Naive B cell (primary cell): ENCODE data around the gene DDAH1. TPM values are rescaled to one million over a fixed set of nuclear protein-coding genes. Genes with fewer than 3 reads are reported as not detected.
A peak's percentile ranks its signal among the peaks of the same experiment; 100 is the strongest.

ENCODE experiments used
- ATAC-seq, 2 donors: fragments of 150-1000 bp; cut with Tn5 transposase; 2 replicates each; pipeline ENCODE4 v1.10.0; 2021; ENCODE audit warnings: low read depth in 2 of 2, mild to moderate bottlenecking in 2 of 2, moderate library complexity in 2 of 2
- DNase-seq: peaks from one replicate; pipeline ENCODE4 v3.0.0; 2022
- H3K27ac Mint-ChIP-seq, 6 donors: one replicate each; pipeline ENCODE4 v1.8.0; 2020 to 2022; ENCODE audit warnings: mild to moderate bottlenecking in 6 of 6, mixed read lengths in 6 of 6, moderate library complexity in 5 of 6, inconsistent platforms in 2 of 6
- H3K27me3 Mint-ChIP-seq, 3 donors: one replicate each; pipeline ENCODE4 v1.8.0; 2021 to 2022; ENCODE audit warnings: mixed read lengths in 3 of 3, mild to moderate bottlenecking in 1 of 3
- H3K36me3 Mint-ChIP-seq, 2 donors: one replicate each; pipeline ENCODE4 v1.8.0; 2020 to 2022; ENCODE audit warnings: mixed read lengths in 2 of 2, inconsistent platforms in 1 of 2, mild to moderate bottlenecking in 1 of 2
- H3K4me1 Mint-ChIP-seq, 3 donors: one replicate each; pipeline ENCODE4 v1.8.0; 2020 to 2022; ENCODE audit warnings: mixed read lengths in 3 of 3, inconsistent platforms in 1 of 3, mild to moderate bottlenecking in 1 of 3, moderate library complexity in 1 of 3
- H3K4me3 Mint-ChIP-seq, 8 donors: one replicate each; pipeline ENCODE4 v1.8.0; 2020 to 2022; ENCODE audit warnings: mild to moderate bottlenecking in 8 of 8, mixed read lengths in 8 of 8, moderate library complexity in 8 of 8, inconsistent platforms in 2 of 8
- H3K9me3 Mint-ChIP-seq, 7 donors: one replicate each; pipeline ENCODE4 v1.8.0; 2020 to 2022; ENCODE audit warnings: mixed read lengths in 7 of 7, mild to moderate bottlenecking in 5 of 7, inconsistent platforms in 2 of 7, moderate library complexity in 1 of 7
- polyA plus RNA-seq, 6 donors: library from polyadenylated mRNA; unstranded; fragments of 300-500 nt; fragmentation: Illumina TruSeq; gene quantifications; one replicate each; pipeline ENCODE4 v1.2.3, GENCODE V29; 2021; ENCODE audit warnings: low read depth in 6 of 6

Gene DDAH1
- polyA plus RNA-seq, 6 donors from 2014 or later: 0.07 to 0.40 (median 0.18) TPM; not detected in 2

DNA sequence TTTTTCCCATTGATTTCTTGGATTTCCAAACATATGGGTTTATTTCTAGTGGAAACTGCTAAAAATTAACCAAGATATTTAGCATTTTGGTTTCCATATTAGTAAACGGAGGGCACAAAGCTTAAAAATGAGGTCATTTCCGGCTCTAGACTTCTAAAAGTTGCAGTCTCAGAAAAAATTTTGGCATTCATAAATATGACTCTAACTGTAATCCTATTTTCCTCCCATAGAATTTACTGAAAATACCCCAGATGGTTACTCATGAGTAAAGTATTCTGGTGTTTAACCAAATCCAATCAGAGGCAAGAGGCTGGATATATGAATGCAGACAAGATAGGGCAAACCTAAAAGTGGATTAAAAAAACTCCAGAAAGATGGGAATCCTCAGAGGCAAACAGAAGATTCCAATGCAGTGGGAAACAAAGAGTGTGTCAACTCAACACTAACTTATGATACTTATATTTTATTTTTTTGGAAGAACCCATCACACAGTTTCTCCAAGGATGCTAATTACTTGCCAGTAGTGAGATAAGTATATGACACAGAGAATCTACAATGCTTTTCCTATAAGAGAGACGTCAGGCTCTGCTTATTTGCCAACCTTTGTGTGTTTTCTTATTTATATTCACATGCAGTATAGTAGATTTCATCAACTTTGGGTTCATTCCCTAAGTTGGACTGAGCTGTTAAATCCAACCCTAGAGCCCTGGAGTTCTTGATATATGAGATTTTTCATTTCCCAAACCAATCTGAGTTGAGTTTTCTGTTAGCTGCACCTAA lies 98.4 kb downstream of the DDAH1 start:
- DNase-seq: no peak
- ATAC-seq: no peak
- H3K4me1 Mint-ChIP-seq: peaks cover 0 to 5% (median 0%) of the 10 kb centered on the region in 3 donors
- no peaks in the 10 kb centered on the region for H3K9me3 Mint-ChIP-seq
- H3K27ac Mint-ChIP-seq: no peak overlapping the region
- H3K27me3 Mint-ChIP-seq: peaks cover 0 to 3% (median 0%) of the 10 kb centered on the region in 3 donors
- peaks cover 0 to 11% of the 10 kb centered on the region in 2 donors for H3K36me3 Mint-ChIP-seq
- no peak overlapping the region for H3K4me3 Mint-ChIP-seq

DNA sequence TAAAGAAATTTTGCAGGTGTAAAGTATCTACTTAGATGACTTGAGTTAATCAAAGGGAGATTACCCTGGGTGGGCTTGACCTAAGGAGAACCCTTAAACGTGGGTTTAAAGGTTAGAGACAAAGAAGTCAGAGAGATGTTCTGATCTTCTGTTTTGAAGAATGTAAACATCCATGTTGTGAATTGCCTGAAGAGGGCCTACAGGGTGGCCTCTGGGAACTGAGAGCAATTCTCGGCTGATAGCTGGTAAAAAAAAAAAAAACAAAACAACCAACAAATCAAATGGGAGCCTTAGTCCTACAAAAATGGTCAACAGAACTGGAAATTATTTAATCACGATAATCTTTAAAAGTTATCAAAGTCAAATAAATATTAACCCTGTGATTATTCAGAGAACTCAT lies 99.1 kb downstream of the DDAH1 start:
- DNase-seq: no peak
- no peak overlapping the region for H3K27ac Mint-ChIP-seq
- H3K4me1 Mint-ChIP-seq: peaks cover 0 to 5% (median 0%) of the 10 kb centered on the region in 3 donors
- H3K36me3 Mint-ChIP-seq: peaks cover 0 to 11% of the 10 kb centered on the region in 2 donors
- H3K9me3 Mint-ChIP-seq: no peaks in the 10 kb centered on the region
- no peak for ATAC-seq
- H3K4me3 Mint-ChIP-seq: no peak overlapping the region
- peaks cover 0 to 3% (median 0%) of the 10 kb centered on the region in 3 donors for H3K27me3 Mint-ChIP-seq

DNA sequence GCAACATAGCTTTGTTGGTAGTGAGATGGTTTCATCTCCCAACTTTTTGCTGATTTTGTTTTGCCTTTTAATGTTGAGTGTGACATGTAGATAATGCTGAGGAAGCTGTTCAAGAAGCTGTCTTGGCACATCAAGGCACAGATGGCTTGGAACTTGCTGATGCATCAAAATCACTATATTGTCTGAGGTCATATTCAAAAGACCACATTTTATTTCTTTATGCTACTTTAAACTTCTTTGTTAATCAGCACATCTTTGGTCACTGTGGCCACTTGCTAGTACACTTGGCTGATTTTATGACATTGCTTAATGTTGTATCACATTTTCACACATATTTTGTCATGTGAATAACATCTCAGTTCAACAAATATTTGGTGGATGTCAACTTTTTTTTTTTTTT lies 101.4 kb downstream of the DDAH1 start:
- Mint-ChIP-seq H3K9me3 (no peaks in the 10 kb centered on the region), H3K27ac (no peak overlapping the region), H3K4me1 (no peaks in the 10 kb centered on the region), H3K27me3 (peaks cover 0 to 3% (median 0%) of the 10 kb centered on the region in 3 donors), H3K36me3 (peaks cover 0 to 4% of the 10 kb centered on the region in 2 donors), H3K4me3 (no peak overlapping the region)
- ATAC-seq: no peak
- DNase-seq: no peak

DNA sequence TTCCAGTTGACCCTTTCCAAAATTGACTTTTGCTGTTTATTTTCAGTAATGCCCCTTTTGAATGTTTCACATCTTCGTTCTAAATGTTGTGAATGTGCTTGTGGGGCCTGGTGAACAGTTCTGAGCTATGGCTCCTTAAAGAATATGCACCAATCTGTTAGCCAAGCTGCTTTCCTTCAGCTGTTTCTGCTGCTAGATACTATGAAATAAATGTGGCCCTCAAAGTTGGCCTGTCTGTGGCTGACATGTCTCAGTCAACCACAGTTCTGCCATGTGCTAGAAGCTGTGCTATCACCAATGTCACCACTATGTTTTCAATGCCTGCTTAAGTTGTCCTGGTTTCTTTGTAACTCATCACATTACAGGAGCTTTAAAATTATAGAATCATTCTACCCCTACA lies 101.9 kb downstream of the DDAH1 start:
- no peak overlapping the region for H3K27ac Mint-ChIP-seq
- ATAC-seq: no peak
- H3K27me3 Mint-ChIP-seq: peaks cover 0 to 3% (median 0%) of the 10 kb centered on the region in 3 donors
- H3K9me3 Mint-ChIP-seq: no peaks in the 10 kb centered on the region
- no peak for DNase-seq
- H3K36me3 Mint-ChIP-seq: peaks cover 0 to 4% of the 10 kb centered on the region in 2 donors
- no peaks in the 10 kb centered on the region for H3K4me1 Mint-ChIP-seq
- H3K4me3 Mint-ChIP-seq: no peak overlapping the region

DNA sequence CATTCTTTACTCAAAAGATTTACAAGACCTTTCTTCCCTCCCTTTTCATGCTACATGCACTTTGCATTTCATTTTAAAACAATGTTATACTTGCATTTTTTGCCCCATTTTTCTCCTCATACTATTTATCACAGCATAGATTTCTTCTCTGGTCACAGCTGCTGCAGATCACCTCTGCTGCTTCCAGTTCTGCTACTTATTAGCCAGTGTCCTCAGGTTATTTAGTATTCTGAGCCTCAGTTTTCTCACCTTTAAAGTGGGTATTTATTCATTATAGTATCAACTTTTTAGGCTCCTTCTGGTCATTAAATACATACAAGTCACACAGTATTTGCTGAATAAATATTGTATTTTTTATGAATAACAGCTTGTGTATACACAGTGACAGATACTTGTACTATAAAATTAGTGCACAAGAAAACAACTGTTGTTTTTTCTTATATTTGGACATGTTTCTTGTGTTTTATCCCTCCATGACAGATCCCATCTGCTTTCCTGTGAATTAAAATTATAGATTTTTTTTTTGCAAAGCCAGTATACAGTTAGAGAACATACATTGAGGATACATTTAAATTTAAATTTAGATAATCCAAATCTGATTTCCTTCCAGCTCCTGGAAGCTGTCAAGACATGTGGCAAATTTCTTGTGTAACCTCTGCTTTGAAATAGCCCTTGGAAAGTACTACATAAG lies 103.2 kb downstream of the DDAH1 start:
- Mint-ChIP-seq H3K4me1 (no peaks in the 10 kb centered on the region), H3K27me3 (peaks cover 0 to 3% (median 0%) of the 10 kb centered on the region in 3 donors), H3K9me3 (no peaks in the 10 kb centered on the region), H3K36me3 (peaks cover 0 to 4% of the 10 kb centered on the region in 2 donors), H3K4me3 (no peak overlapping the region), H3K27ac (no peak overlapping the region)
- DNase-seq (no peak), ATAC-seq (no peak)

DNA sequence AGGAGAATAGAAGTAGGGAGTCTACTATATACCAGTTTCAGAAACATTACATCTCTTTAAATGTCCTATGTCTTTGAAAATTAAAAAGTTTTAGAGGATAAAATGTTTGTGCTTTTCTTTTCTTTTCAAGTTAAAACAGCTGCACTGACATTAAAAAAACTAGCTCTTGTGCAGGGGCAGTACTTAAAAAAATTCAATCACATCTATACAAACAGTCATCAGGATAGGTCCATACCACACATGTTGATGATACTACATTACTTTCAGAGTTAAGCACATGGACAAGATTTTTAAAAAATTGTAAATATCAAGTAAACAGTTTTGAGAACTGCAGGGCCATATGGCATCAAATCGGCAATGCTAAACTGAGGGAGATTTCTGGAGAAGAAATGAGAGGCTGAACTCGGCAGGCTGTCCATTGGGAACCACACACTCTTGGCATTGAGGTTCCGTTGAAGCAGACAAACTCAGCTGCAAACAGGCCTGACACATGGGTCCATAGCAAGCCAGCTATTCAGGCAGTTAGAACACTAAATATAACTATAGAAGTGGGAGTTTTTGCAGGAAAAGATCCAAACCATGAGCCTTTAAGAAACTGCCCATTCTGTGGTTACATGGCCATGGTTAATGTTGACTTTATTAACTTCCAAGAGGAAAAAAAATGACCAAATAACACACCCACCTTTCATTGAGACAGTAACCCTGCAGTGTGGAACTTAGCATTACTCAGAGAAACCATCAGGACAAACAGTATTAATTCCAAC lies 104.0 kb downstream of the DDAH1 start:
- H3K36me3 Mint-ChIP-seq: peaks cover 0 to 4% of the 10 kb centered on the region in 2 donors
- peak overlapping the region in 1 of 8 donors; percentile 14 for H3K4me3 Mint-ChIP-seq
- H3K27me3 Mint-ChIP-seq: peaks cover 0 to 3% (median 0%) of the 10 kb centered on the region in 3 donors
- ATAC-seq (no peak), DNase-seq (no peak)
- no peak overlapping the region for H3K27ac Mint-ChIP-seq
- H3K4me1 Mint-ChIP-seq: no peaks in the 10 kb centered on the region
- H3K9me3 Mint-ChIP-seq: no peaks in the 10 kb centered on the region

DNA sequence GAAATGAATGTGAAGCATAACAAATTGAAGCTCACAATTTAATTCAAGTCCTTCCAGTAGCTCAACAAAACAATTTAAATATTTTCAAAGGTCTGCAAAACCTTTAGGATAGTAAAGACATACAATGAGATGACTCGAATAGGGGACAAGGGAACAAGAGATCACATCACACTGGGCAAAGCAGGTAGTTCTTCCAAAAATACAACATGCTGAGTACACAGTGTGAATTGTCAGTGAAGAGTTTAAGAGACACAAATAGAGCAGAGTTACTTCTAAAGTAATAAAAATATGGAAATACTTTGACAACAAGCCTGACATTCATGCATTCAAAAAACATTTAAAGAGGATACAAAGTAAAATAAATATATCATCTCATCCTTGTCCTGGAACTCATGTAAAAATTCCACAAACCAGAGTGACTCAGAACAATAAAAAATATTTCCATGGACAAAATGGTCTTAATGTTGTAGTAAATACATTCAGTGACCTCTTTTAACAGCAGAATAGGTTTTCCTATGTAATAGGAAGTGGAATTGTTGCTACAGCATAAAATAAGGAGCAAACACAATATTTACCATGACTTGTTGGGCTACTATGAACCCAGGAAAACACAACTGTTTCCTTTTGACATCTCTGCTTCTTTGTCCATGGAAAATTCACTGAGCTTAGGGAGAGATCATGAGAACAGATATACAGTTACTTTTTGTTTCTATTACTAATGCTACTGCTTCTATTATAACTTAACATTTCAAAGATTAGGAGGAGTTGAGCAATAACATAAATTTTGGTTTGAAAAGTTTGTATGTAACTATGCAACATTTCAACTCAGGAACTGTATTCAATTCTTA lies 104.9 kb downstream of the DDAH1 start:
- H3K27me3 Mint-ChIP-seq: peaks cover 0 to 3% (median 0%) of the 10 kb centered on the region in 3 donors
- peak overlapping the region in 1 of 6 donors; percentile 49 for H3K27ac Mint-ChIP-seq
- DNase-seq: no peak
- no peaks in the 10 kb centered on the region for H3K9me3 Mint-ChIP-seq
- H3K36me3 Mint-ChIP-seq: peaks cover 0 to 4% of the 10 kb centered on the region in 2 donors
- no peak overlapping the region for H3K4me3 Mint-ChIP-seq
- no peak for ATAC-seq
- H3K4me1 Mint-ChIP-seq: no peaks in the 10 kb centered on the region

DNA sequence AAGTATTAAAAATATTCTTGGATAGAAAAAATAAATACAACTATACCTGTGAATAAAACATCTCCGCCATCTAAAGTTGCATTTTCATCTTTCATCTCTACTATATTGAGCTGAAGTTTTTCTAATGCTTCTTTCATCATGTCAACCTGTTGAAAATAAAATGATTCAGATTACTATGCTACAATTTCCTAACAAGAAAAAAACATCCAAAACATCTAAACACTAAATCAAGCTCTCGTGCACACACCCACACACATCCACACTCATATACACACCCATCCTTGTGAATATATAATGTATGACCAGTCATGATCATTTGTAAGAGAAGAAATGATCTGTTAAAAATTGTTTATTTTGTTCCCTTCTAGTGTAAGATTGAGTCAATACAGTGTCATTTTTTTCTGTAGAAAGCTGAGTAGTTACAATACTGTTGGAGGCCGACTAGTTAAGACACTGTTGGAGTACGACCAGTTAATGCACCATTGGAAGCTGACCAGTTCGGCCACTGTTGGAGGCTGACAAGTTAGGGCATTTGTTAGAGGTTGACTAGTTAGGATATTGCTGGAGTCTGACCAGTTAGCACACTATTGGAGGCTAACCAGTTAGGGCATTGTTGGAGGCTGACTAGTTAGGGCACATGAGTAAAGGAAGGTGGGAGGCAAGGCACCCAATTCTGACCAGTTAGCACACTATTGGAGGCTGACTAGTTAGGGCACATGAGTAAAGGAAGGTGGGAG lies 106.1 kb downstream of the DDAH1 start:
- Mint-ChIP-seq H3K36me3 (peaks cover 0 to 4% of the 10 kb centered on the region in 2 donors), H3K4me3 (no peak overlapping the region), H3K4me1 (no peaks in the 10 kb centered on the region), H3K27ac (no peak overlapping the region), H3K9me3 (no peaks in the 10 kb centered on the region), H3K27me3 (no peaks in the 10 kb centered on the region)
- no peak for ATAC-seq
- no peak for DNase-seq

DNA sequence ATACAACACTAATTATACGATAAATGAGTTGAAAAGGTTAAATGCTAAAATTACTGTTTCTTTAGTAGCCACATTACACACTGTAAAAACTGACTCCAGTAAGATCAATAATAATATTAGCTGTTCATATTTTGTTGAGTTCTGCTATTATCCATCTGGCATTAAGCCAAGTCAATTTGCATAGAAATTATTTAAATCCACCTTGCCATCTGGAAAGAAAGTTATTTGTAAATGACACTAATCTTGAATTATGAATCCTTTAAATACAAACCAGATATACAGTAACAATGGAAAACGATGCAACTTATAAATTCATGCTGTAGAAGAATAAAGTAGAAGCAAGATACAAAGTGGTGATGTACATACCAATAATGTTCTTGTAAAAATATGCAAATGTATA lies 107.1 kb downstream of the DDAH1 start:
- ATAC-seq (no peak), DNase-seq (no peak)
- Mint-ChIP-seq H3K27ac (no peak overlapping the region), H3K36me3 (peaks cover 0 to 4% of the 10 kb centered on the region in 2 donors), H3K4me3 (no peak overlapping the region), H3K4me1 (no peaks in the 10 kb centered on the region), H3K9me3 (no peaks in the 10 kb centered on the region), H3K27me3 (no peaks in the 10 kb centered on the region)

DNA sequence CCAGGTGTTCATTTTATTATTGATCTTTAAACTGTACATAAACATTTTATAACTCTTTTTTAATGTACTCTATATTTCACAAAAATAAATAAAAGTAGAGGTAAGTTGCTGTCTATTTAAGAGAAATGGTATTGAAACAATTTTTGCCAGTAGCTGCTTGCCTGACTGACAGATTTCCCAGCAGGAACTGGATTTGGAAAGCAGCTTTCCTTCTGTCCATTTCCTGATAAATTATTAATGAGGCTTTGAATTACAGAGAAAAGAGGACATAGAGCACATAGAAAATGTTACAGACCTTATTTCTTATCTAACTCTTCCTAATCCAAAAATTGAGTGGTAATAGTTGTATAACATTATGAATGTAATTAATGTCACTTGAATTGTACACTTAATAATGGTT lies 108.8 kb downstream of the DDAH1 start:
- Mint-ChIP-seq H3K4me1 (no peaks in the 10 kb centered on the region), H3K4me3 (no peak overlapping the region)

DNA sequence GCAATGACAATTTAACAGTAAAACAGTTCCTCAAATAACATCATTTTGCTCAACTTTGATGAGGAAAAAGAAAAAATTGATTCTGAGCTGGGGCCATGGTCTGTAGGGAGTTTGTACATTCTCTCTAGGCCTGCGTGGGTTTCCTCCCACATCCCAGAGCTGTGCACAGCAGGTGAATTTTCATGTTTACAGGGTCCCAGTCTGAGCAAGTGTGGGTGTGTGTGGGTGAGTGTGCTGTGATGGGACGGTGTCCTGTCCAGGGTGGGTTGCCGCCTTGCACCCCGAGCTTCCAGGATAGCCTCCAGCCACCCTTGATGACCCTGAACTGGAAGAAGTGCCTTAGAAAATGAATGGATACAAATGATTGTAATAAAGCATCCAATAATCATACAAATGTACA lies 112.9 kb downstream of the DDAH1 start:
- ATAC-seq: no peak
- Mint-ChIP-seq H3K27ac (no peak overlapping the region), H3K27me3 (no peaks in the 10 kb centered on the region), H3K9me3 (peaks cover 0 to 3% (median 0%) of the 10 kb centered on the region in 7 donors), H3K4me1 (no peaks in the 10 kb centered on the region), H3K4me3 (no peak overlapping the region), H3K36me3 (no peaks in the 10 kb centered on the region)
- no peak for DNase-seq

More for the DNA sequence above, 108.8 kb downstream of the DDAH1 start:
- DNase-seq (no peak), ATAC-seq (no peak)
- H3K9me3 Mint-ChIP-seq: no peaks in the 10 kb centered on the region
- no peaks in the 10 kb centered on the region for H3K36me3 Mint-ChIP-seq
- no peaks in the 10 kb centered on the region for H3K27me3 Mint-ChIP-seq
- H3K27ac Mint-ChIP-seq: no peak overlapping the region

DNA sequence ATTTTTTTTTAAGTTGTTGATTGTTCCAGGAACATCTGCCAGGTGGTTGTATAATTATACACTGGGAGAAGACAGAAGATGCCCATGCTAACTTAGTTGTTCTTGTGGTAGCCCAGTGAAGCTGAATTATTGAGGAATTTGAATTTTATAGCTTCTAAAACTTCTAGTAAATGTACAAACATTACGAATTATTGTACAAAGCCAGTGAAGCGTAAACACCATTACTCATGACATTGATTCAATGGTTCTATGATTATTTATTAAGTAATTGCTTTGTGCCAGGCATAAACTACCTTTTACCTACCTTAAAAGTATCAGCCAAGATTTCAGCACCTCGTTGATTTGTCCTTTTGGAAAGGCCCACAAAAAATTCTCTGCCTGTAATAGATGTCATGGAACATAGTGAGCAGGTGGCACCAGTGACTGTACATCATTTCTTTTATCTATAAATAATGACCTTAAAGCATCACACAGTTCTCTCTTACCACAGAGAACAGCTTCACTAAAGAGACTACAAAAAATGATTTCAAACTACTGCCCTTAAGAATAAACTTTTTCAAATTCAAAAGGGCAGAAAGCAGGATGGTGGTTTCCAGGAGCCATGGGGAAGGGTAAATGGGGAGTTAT lies 113.6 kb downstream of the DDAH1 start:
- ATAC-seq (no peak), DNase-seq (no peak)
- Mint-ChIP-seq H3K9me3 (peaks cover 0 to 7% (median 0%) of the 10 kb centered on the region in 7 donors), H3K4me1 (no peaks in the 10 kb centered on the region), H3K4me3 (no peak overlapping the region), H3K27me3 (no peaks in the 10 kb centered on the region), H3K27ac (no peak overlapping the region), H3K36me3 (no peaks in the 10 kb centered on the region)
